NB4 (cell line): ENCODE results near the gene CCDC68.

Source experiments
- DNase-seq: peaks from one replicate; pipeline ENCODE4 v3.0.0; 2010; ENCODE audit warnings: low read depth
- H3K4me3 ChIP-seq: one replicate; pipeline ENCODE4 v1.5.1; 2011; ENCODE audit warnings: mild to moderate bottlenecking, low read depth, low read length, moderate library complexity
- CTCF ChIP-seq: IDR thresholded peaks from one replicate; pipeline ENCODE4 v1.5.1; 2012; ENCODE audit warnings: low read depth, low read length
- MAX ChIP-seq: IDR thresholded peaks from 2 replicates; pipeline ENCODE4 v1.6.1; 2011; ENCODE audit warnings: low read depth, low read length
- MYC ChIP-seq: IDR thresholded peaks from 2 replicates; pipeline ENCODE4 v1.6.1; 2011; ENCODE audit warnings: low read depth, low read length
- POLR2A ChIP-seq: IDR thresholded peaks from 2 replicates; pipeline ENCODE4 v1.6.1; 2011; ENCODE audit warnings: mild to moderate bottlenecking; ENCODE audit not compliant: insufficient read length; ENCODE audit errors: extremely low read depth

The CCDC68 gene

GRCh38 chr18:54931152-54931551 lies 28.1 kb downstream of the CCDC68 start:
- TF ChIP-seq MAX: no peak
- no peak for TF ChIP-seq POLR2A
- TF ChIP-seq MYC: no peak
- no peak for TF ChIP-seq CTCF
- DNase-seq: no peak
- no peak overlapping the region for H3K4me3 ChIP-seq

DNA sequence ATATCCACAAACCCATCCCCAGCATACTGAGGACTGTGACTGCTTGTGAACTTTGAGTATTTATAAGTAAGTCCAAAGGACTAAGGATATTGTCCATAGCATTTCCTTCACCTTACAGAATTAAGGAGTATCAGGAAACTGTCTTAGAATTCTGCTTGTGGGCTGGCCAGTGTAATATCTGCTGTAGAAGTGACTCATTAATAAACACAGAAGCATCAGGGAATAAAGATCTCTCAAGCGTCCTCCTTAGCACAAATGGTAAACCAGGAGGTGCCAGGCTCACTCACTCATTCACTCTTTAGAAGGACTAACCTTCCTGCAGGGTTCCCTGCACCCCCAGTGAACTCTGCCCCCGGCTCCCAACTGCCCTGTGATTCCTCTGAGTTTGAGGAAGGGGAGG lies 31.0 kb downstream of the CCDC68 start:
- TF ChIP-seq MYC (no peak), CTCF (no peak), MAX (no peak), POLR2A (no peak)
- no peak for DNase-seq
- no peak overlapping the region for H3K4me3 ChIP-seq

DNA sequence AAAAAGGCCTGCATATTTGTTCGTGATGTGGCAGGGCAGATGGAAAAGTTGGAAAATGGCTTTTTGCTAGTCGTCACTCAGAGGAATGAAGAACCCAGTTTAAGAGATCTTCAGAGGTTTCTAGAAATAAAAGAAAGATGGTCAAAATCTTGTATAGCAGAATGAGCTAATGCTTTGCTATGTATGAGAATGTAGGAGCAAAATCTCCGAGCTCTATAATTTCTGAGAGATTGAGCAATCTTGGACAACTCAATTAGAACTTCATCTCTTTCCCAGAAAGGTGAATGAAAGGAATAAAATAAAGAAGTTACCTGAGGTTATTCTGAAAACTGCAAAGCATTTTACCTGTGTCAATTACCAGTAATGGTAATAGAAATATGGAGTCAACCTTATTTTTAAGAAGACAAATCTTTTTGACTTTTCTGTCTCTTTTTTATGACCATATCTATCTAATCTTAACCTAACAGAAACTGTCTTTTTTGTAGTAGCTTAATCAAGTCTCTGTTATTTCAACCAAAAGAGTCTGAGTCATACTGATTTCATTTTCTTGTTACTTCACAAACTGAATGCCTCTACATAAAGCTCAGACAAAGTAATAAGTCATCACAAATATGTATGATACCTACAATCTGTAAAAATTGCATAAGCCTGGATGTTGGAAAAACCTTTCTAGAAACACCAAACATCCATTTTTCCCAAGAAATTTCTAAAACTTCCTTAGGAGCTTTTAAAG lies 32.5 kb downstream of the CCDC68 start:
- no peak overlapping the region for H3K4me3 ChIP-seq
- no peak for DNase-seq
- TF ChIP-seq MAX (no peak), MYC (no peak), CTCF (no peak), POLR2A (no peak)

GRCh38 chr18:54924948-54925347 lies 34.3 kb downstream of the CCDC68 start:
- DNase-seq: no peak
- H3K4me3 ChIP-seq: no peak overlapping the region
- no peak for TF ChIP-seq CTCF
- no peak for TF ChIP-seq MYC
- no peak for TF ChIP-seq MAX
- no peak for TF ChIP-seq POLR2A

- no peak for DNase-seq
- H3K4me3 ChIP-seq: no peak overlapping the region
- TF ChIP-seq CTCF (no peak), POLR2A (no peak), MYC (no peak), MAX (no peak)
Measured at GRCh38 chr18:54923339-54923956, 35.8 kb downstream of the CCDC68 start.
